Stimulated activated CD4-positive, alpha-beta T cell treated with anti-CD3 and anti-CD28 coated beads, Interleukin-15, amount 100 ng/mL, for 24 hours (primary cell): ENCODE results near the gene SLC7A6.

ENCODE experiments used
- DNase-seq: peaks from one replicate; pipeline ENCODE4 v3.0.0-alpha.2; 2020

SLC7A6 gene

GRCh38 chr16:68348639-68349445 lies 84.5 kb downstream of the SLC7A6 start:
- no peak for DNase-seq

- DNase-seq: no peak
Observed at GRCh38 chr16:68349838-68350410, 85.6 kb downstream of the SLC7A6 start.

- DNase-seq: no peak
Observed at GRCh38 chr16:68350813-68351350, 86.6 kb downstream of the SLC7A6 start.
